ENCODE data around the gene LIMS1.

GRCh38 chr2:108492364-108492763 is 41.9 kb upstream of the LIMS1 start:
- TF ChIP-seq CTCF (IDR thresholded peaks at IDR 0.05; ENCODE audit: low read depth, low read length) (no peak), EZH2phosphoT487 (IDR thresholded peaks at IDR 0.05; ENCODE audit: low read depth) (no peak)
